K562 (cell line): ENCODE data around the gene ACBD6.

Experiments used
- EP400 ChIP-seq: fragments of 450-650 bp; IDR thresholded peaks from 2 replicates; pipeline ENCODE4 v1.6.1; 2017; ENCODE audit warnings: antibody characterized with exemption, mild to moderate bottlenecking, moderate library complexity
- EZH2 ChIP-seq: IDR thresholded peaks from 2 replicates; pipeline ENCODE4 v1.6.1; 2012; ENCODE audit warnings: low read depth, mild to moderate bottlenecking, inconsistent platforms, low read length, borderline replicate concordance
- HDAC2 ChIP-seq: fragments of 450-650 bp; IDR thresholded peaks from 2 replicates; pipeline ENCODE4 v1.6.1; 2016; ENCODE audit warnings: mild to moderate bottlenecking
- SMARCC2 ChIP-seq: fragments of 450-650 bp; IDR thresholded peaks from 2 replicates; pipeline ENCODE4 v1.6.1; 2017; ENCODE audit warnings: antibody characterized with exemption, moderate library complexity, mild to moderate bottlenecking, low read depth
- SP1 ChIP-seq: sonication (generic); formaldehyde crosslinking; IDR thresholded peaks from 2 replicates; pipeline ENCODE4 v1.8.1; 2022; ENCODE audit warnings: mild to moderate bottlenecking, missing genetic modification reagents
- TEAD2 ChIP-seq: fragments of 450-650 bp; IDR thresholded peaks from 2 replicates; pipeline ENCODE4 v1.6.1; 2016; ENCODE audit warnings: missing genetic modification characterization, control low read depth, missing compliant biosample characterization

- TF ChIP-seq HDAC2 = no peak
- TF ChIP-seq TEAD2 (tag) = no peak
- no peak for TF ChIP-seq SMARCC2
- TF ChIP-seq EP400 = no peak
- no peak for TF ChIP-seq SP1 (CRISPR knock-in tag)
- TF ChIP-seq EZH2 = no peak
Measured at GRCh38 chr1:180542838-180543145, 40.4 kb upstream of the ACBD6 start.
